Stimulated activated CD8-positive, alpha-beta memory T cell treated with anti-CD3 and anti-CD28 coated beads, Interleukin-4, amount 100 ng/mL, for 24 hours (primary cell): ENCODE data around the gene SLC27A1.
"Not testable (repeated sequence)": the region's sequence is repeated elsewhere in the genome, so short reads cannot be mapped to it uniquely, and the experiment has no call there.

Source experiments
- DNase-seq: peaks from one replicate; pipeline ENCODE4 v3.0.0-alpha.2; 2020; ENCODE audit warnings: low read depth

SLC27A1 gene

DNA sequence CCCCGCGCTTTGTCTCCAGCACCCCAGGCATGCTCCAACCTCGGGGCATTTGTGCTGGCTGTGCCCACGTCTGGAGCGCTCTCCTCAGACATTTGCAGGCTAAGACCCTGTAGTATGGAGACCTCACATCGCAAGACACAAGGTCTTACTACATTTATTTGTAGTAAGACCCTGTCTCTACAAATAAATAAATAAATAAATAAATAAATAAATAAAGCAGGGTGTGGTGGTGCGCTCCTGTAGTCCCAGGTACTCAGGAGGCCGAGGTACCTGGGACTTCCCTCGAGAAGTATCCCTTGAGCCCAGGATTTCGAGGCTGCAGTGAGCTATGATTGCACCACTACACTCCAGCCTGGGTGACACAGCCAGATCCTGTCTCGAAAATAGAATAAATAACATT, 14.2 kb upstream of the SLC27A1 start:
- no peak for DNase-seq

DNA sequence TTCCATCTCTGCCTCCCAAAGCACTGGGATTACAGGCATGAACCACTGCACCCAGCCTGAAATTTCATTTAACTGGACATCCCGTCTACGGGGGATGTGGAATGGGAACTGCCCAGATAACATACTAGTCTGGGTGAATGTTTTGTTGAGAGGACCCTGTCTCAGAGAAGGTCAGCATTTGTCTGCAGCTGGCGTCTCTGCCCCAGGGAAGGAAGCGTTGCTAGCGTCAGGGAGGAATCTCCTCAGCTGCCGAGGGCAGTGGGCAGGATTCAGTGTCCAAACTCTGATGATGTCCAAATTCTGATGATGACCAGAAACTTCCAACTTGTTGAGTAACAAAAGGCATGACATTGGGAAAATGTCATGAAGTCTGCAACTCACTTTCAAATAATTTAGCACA, 12.7 kb upstream of the SLC27A1 start:
- DNase-seq, result no peak

DNA sequence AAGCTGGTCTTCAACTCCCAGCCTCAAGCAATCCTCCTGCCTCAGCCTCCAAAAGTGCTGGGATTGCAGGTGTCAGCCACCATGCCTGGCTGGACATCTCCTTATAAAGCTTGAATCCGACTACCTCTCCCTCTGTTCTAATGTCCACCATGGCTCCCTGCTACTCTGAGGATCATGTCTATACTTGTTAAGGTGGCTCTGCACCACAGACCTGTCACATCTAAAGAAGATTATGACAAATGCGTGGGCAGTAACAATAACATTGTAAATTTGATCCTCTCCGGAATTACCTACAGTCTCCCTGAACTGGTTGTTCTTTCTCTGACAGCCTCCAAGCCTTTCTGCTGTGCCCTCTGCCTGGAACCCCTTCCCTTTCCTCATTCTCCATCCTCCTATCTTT, 11.4 kb upstream of the SLC27A1 start:
- no peak for DNase-seq

DNA sequence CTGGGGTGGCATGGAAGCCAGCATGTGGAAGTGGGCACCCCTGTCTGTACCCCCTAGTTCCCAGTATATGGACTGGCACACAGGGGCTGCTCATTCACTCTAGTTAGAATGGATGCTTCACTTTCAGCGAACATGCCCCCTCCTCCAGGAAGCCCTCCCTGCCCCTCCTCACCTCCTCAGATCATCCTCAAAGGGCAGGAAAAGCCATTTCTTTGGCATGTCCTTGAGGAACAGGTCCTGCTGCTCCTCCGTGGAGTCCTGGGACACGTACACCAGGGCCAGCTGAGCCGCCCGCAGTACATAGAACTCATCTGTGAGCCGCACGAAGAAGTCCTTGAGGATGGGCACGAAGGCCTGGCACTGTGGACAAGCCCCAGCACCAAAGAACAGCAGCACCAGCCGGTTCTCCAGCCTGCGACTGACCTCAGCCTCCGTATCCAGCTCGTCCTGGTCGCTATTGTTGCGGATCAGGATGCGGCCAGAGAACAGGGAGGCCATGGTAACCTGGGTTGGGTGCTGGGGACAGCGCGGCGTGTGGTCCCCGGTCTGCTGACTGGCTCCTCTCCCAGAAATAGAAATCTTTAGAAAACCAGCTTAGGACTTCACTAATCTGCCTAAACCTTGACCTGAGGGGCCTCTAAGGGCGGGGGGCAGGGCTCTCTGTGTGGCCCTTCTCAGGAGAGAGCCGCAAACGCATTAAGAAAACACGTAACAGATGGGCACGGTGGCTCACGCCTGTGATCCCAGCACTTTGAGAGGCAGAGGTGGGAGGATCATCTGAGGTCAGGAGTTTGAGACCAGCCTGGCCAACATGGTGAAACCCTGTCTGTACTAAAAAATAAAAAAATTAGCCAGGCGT, 9.7 kb upstream of the SLC27A1 start, which contains the start of gene NXNL1:
Gene NXNL1 (minus strand): TSS at position 555 of the 859 bp plus-strand sequence. CDS start 57 bp downstream, at position 498.
- DNase-seq, result no peak

DNA sequence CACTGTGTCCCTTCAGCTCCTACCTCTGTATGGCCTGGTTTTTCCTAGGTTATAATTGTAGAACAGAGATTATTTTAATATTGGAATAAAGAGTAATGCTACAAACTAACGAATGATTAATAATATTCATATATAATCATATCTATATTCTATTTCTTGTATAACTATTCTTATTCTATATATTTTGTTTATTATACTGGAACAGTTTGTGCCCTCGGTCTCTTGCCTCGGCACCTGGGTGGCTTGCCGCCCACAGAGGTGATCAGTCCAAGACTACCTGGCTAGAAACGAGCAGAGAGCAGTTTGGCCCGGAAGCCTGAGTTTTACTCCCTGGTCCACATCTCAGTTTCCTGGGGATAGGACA, 3.9 kb upstream of the SLC27A1 start:
- no peak for DNase-seq

DNA sequence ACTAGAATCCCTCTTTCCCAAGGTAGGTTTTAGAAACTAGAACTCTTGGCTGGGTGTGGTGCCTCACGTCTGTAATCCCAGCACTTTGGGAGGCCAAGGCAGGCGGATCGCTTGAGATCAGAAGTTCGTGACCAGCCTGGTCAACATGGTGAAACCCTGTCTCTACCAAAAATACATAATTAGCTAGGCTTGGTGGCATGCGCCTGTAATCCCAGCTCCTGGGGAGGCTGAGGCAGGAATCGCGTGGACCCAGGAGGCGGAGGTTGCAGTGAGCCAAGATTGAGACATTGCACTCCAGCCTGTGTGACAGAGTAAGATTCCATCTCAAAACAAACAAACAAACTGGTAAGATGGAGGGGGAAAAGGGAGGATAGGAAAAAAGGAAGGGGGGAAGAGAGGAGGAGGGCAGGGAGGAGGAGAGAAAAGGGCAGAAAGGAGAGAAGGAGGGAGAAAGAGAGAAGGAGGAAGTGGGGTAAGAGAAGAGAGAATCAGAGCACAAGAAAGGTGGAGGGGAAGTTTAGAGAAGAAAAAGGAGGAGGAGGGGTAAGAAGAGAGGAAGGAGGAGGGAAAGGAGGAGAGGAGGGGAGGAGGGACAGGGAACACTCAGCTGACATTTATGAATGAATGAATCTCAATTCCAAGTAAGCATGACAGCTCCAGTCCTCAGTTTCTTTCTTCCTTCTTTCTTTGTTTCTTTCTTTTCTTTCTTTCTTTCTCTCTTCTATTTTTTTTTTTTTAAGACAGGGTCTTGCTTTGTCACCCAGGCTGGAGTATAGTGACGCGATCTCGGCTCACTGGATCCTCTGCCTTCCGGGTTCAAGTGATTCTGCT, 2.6 kb upstream of the SLC27A1 start:
- DNase-seq, result no peak

DNA sequence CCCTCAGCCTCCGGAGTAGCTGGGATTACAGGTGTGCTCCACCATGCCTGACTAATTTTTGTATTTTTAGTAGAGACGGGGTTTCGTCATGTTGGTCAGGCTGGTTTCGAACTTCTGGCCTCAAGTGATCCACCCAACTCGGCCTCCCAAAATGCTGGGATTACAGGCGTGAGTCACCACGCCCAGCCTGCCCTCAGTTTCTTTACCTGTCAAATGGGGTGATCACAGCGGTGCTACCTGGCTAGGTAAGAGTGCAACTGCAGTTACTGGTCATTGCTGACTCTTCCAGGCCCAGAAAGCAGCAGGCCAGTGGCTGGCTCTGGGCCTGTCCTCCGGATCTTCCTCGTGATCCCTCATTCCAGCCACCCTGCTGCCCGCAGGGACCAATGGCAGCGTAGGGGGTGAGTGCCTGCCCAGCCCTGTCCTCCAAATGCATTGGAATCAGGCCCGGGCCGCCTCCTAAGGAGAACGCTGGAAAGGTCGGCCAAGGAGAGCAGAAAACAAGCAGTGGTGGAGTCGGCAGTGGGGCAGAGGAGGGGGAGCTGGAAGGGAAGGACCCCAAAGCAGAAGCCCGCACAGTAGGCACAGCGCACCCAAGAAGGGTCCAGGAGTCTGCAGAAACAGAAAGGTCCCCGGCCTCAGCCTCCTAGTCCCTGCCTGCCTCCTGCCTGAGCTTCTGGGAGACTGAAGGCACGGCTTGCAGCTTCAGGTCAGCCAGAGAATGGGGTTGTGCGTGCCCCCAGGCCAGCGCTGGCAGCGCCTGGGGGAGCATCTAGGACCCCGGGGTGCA, 1.8 kb upstream of the SLC27A1 start:
- no peak for DNase-seq

DNA sequence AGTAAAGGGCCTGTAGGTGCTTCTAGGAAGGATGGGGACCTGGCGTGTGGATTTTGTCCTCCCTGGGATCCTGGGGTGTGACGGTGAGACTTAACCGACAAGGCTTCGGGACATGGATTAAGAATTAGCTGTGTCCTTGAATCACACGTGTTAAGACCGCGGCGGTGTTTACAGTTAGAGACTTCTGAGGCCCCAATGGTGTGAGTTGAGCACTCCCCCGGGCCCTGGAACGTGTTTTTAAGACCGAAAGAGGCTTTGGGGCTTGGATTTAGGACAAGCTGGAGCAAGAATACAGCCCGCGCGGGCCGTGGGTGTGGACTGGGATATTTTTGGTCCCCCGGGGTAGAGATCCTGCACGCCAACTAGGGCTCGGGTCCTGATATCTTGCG, 1.2 kb upstream of the SLC27A1 start:
- DNase-seq, result no peak

DNA sequence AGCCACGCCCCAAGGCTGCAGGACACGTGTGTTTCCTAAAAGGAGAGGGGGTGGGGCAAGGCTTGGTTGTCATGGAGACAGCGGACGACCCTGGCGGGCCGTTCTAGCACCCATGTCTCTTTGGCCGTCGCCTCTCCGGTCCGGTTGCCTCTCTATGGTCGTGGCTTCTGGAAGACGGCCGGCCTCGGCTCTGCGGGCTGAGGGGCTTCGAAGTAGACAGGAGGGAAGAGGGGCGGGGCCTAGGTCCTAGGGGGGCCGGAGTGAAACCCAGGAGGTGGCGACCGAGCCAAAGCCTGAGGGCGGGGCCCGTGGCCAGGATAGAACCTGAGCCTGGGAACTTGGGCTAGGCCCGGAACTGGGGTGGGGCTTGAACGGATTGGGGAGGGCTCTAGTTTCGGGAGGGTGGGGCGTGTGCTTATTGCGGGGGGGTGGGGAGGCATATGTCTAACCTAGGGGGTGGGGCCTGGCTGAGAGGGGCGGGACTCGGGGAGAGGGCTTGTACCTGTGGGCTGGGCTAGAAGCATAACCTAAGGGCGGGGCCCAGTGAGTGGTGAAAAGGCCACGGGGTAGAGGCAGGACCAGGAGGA, 750 bp upstream of the SLC27A1 start:
- peak; percentile 88 for DNase-seq

DNA sequence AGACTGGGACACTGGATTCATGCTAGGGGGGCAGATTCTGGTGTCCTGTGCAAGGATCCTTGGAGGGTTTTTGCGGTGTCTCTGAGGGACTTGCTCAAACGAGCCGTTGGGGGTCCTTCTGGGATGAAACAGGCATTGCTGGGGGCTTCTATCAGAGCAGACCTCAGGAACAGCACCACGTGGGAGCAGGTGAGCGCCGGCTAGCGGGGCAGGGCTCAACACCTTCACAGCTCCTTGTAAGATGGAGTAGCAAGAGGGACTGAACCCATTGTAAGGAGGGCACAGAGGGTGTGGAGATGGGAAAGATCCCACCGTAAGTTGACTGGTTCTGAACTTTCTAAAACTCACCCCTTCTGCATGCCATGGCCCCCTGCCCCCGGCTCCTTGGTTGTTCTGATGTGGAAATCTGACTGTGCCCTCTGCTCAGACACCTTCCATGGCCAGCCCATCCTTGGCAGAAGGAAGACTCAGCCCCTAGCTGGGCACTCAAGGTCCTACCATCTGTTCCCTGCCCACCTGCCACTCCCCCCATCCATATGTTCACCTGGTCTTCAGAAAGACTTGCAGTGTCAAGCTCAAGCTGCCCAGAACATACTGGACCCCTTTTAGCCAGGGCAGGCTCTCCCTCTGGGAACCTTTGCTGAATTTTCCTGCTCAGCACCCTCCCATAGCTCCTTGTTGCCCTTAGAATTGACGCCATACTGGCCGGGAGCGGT, 1.2 kb downstream of the SLC27A1 start:
- DNase-seq, result no peak

DNA sequence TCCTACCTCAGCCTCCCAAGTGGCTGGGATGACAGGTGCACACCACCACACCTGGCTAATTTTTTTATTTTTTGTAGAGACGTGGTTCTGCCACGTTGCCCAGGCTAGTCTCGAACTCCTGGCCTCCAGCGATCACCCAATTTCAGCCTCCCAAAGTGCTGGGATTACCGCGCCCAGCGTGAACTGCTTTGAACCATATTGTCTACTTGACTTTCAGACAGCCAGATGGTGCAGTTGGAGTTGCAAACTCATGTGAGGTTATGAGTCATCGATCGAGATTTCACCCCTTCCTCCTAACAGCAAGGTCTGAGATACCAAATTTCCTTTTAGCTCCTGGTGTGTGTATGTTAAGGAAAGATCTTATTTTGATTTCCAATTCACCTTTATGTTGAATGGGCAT, 2.7 kb downstream of the SLC27A1 start:
- no peak for DNase-seq

DNA sequence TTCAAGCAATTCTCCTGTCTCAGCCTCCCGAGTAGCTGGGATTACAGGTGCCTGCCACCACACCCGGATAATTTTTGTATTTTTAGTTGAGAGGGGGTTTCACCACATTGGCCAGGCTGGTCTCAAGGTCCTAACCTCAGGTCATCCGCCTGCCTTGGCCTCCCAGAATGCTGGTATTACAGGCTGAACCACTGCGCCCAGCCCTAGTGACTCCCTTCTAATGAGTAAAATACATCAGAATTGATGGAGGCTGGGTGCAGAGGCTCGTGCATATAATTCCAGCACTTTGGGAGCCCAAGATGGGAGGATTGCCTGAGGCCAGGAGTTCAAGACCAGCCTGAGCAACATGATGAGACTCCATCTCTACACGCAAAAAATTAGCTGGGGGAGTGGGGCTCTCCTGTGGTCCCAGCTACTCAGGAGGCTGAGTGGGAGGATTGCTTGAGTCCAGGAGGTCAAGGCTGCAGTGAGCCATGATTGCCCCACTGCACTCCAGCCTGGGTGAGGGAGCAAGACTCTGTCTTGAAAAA, 4.8 kb downstream of the SLC27A1 start:
- not testable (repeated sequence) for DNase-seq

DNA sequence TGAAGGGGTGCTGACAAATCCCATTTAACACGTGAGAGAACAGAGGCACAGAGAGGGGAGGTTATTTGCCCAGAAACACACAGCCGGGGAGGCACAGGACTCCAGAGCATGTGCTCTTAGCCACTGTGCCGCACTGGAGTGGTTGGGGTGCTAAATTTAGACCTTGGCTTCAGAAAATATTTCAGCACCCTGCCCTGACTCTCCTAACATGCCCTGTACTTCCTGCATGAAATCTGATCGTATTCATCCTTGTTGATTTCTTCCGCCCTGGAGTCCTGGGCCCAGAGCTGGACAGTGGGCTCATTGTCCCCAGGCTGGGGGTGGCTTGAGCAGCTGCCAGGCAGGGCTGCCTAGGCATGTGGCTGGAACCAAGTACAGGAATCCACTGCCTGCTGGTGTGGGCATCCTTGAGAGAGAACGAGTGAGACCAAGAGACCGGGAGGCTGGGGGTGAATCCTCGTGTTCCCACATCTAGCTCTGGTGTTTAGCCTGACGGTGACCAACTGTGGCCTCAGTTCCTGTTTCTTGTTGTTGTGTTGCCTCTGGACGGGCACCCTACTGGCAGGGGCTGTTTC, 5.3 kb downstream of the SLC27A1 start:
- DNase-seq, result no peak

DNA sequence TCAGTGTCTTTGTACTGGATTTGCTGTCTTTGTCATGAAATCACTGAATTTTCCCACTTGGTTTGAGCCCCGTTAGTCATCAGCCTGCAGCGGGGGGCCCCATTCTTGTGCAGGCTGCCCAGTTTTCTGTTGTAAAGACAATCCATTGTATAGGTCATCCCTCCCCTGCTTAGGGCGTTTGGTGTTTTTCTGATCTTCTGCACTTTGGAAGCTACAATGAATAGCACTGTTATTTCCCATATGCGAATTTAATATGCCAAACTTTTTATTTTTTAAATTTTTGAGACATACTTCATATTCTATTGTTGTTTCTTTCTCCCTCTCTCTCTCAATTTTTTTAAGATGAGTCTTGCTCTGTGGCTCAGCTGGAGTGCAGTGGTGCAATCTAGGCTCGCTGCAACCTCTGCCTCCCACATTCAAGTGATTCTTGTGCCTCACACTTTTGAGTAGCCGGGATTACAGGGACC, 9.0 kb downstream of the SLC27A1 start:
- DNase-seq, result no peak

DNA sequence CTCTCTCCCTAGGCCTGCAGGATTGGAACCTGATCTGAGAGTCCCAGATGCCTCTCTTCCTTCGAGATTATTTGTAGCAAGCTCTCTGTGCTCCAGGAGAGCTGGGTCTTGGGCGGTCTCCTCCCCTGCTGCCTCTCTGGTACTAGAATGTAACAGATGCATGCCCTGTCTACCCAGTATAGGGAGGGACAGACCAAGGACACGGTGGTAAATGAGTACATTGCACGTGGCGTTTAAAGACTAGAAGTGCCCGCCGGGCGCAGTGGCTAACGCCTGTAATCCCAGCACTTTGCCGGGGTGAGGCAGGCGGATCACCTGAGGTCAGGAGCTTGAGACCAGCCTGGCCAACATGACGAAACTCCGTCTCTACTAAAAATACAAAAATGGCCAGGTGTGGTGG, 11.7 kb downstream of the SLC27A1 start:
- no peak for DNase-seq

DNA sequence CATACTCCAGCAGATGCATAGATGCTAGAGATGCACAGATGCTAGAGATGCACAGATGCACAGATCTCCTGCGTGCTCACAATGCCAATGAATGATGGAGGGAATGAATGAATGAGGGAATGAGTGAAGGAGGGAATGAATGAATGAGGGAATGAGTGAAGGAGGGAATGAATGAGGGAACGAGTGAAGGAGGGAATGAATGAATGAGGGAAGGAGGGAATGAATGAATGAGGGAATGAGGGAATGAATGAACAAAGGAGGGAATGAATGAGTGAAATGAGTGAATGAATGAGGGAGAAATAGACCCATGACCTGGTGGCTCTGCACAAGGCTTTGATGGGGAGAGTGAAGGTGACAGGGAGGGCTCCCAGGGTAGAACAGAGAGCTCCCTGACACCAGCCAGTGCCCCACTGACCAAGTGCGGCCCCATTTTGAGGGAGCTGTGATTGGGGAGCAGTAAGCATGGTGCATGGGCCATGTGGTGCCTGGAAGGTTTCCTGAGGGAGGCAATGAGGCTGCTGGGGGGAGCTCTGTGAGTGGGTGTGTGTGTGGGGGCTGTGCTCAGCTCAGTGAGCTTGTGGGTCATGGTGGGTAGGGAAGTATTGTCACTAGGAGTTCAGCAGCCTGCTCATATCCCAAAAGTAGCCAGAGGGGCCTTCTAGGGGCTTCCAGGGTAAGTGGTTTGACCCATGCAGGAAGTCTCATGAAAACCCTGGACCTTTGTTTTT, 12.7 kb downstream of the SLC27A1 start:
- DNase-seq, result no peak

DNA sequence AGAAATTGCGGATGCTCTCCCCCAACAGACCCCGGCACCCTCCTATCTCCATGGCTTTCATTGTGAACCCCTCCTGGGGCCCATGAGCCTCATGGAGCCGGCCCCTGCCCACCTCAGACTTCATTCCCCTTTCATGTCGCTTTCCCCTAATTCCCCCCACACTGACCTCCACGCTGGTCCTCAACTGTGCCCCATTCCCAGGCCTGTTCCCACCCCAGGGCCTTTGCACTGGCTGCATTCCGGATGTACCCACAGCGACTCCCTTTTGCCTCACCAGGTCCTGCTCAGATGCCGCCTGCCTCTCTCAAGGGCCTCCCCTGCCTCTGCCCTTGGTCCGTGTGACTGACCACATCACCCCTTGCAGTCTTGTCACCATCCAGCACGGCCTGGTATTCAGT, 13.3 kb downstream of the SLC27A1 start:
- DNase-seq, result no peak

DNA sequence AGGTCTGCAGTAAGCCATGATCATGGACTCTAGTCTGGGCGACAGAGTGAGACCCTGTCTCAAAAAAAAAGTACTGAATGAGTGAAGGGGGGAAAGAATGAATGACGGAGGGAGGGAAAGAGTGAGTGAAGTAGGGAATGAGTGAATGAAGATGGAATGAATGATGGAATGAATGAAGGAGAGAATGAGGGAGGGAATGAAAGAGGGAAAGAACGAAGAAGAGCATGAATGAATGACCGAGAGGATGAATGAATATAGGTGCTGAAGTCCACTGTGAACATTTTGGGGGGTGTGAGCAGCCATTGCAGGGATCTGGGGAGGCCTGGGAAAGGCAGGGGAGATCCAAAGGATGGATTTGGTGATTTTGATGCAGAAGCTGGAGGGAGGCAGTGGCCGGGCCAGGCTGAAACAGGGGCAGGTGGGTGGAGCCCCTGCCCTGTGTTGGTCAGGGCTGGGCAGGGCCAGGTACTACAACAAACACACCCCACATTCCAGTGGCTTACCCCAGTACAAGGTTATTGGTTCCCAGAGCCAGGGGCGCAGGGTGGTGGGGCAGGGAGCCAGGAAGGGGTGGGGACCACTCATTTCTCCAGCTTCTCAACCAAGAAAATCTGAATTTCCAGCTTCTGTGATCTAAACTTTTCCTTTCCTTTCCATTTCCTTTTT, 14.3 kb downstream of the SLC27A1 start:
- DNase-seq, result no peak

DNA sequence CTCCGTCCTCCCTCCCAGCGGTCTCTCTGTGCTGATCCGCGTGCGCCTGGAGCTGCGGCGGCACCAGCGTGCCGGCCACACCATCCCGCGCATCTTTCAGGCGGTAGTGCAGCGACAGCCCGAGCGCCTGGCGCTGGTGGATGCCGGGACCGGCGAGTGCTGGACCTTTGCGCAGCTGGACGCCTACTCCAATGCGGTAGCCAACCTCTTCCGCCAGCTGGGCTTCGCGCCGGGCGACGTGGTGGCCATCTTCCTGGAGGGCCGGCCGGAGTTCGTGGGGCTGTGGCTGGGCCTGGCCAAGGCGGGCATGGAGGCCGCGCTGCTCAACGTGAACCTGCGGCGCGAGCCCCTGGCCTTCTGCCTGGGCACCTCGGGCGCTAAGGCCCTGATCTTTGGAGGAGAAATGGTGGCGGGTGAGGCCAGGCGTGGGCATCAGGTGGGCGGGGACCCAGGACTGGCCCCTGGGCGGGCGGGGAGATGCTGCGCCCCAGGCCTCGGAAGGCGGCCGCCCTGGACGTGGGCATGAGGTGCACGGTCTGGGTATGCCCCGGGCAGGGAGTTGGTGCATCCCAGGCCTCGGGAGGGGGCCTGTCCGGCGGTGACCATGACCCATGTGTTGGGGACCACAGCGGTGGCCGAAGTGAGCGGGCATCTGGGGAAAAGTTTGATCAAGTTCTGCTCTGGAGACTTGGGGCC, 16.4 kb downstream of the SLC27A1 start:
- DNase-seq, result no peak
